ENCODE measurements around the gene BTN1A1.
"Not testable (repeated sequence)": the region's sequence is repeated elsewhere in the genome, so short reads cannot be mapped to it uniquely, and the experiment has no call there.

The BTN1A1 gene

GRCh38 chr6:26544473-26544872, 44.4 kb downstream of the BTN1A1 start:
- DNase-seq (ENCODE audit: low read depth), result no peak
- Histone ChIP-seq H3K36me3 (ENCODE audit: control insufficient read depth, insufficient read depth, low read length, severe bottlenecking) (peaks cover 32% of the 10 kb centered on the region), H3K27me3 (replicated peaks; ENCODE audit: control insufficient read depth, insufficient read depth, low read length) (no peaks in the 10 kb centered on the region), H3K9me3 (ENCODE audit: control insufficient read depth, low read length) (no peaks in the 10 kb centered on the region), H3K9ac (ENCODE audit: low read length) (no peak overlapping the region), H3K4me1 (ENCODE audit: control insufficient read depth, insufficient read depth, low read length) (no peaks in the 10 kb centered on the region), H3K4me3 (ENCODE audit: low read length) (no peak overlapping the region)

GRCh38 chr6:26545627-26546026, 45.5 kb downstream of the BTN1A1 start:
- Histone ChIP-seq H3K9me3 (ENCODE audit: control insufficient read depth, low read length) (no peaks in the 10 kb centered on the region), H3K4me1 (ENCODE audit: control insufficient read depth, insufficient read depth, low read length) (no peaks in the 10 kb centered on the region), H3K9ac (ENCODE audit: low read length) (no peak overlapping the region), H3K36me3 (ENCODE audit: control insufficient read depth, insufficient read depth, low read length, severe bottlenecking) (peaks cover 32% of the 10 kb centered on the region), H3K27me3 (replicated peaks; ENCODE audit: control insufficient read depth, insufficient read depth, low read length) (no peaks in the 10 kb centered on the region), H3K4me3 (ENCODE audit: low read length) (no peak overlapping the region)
- DNase-seq (ENCODE audit: low read depth), result no peak

GRCh38 chr6:26547363-26547762, 47.3 kb downstream of the BTN1A1 start:
- not testable (repeated sequence) for H3K9me3 ChIP-seq (ENCODE audit: control insufficient read depth, low read length); H3K4me1 ChIP-seq (ENCODE audit: control insufficient read depth, insufficient read depth, low read length); H3K27me3 ChIP-seq (replicated peaks; ENCODE audit: control insufficient read depth, insufficient read depth, low read length); DNase-seq (ENCODE audit: low read depth); H3K4me3 ChIP-seq (ENCODE audit: low read length); H3K9ac ChIP-seq (ENCODE audit: low read length)
- H3K36me3 ChIP-seq (ENCODE audit: control insufficient read depth, insufficient read depth, low read length, severe bottlenecking), result peaks cover 32% of the 10 kb centered on the region

DNA sequence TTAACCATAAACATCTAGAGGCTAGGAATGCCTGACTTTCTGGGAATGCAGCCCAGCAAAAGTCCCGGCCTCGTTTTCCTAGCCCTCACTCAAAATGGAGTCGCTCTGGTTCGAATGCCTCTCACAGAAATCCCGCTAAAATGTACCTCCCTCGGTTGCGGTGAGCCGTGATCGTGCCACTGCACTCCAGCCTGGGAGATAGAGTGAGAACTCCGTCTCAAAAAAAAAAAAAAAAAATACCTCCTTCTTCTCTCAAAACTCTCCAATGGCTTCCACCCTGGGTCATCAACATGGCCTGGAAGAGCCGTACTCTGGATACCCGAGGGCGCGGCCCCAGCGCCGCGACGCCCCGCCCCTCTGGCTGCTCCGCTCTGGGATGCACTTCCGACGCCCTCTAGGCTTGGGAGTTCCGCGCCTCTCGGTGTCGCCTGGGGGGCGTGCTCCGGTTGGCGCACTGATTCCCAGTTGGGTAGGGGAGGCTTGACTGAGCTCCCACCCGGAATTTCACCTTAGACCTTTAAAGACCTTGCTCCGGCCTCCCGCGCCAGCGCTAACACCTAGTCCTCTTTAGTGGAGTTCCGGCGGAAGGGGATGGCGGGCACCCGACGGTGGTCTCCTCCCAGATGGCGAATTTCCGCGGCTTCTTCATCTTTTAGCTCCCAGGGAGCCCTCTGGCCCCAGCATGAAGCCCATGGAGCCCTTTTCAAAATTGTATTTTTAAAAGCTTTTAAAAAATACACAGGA, 50.3 kb downstream of the BTN1A1 start:
- Histone ChIP-seq H3K27me3 (replicated peaks; ENCODE audit: control insufficient read depth, insufficient read depth, low read length) (no peaks in the 10 kb centered on the region), H3K9ac (ENCODE audit: low read length) (peak overlapping the region; percentile 65), H3K4me3 (ENCODE audit: low read length) (peak overlapping the region; percentile 86), H3K36me3 (ENCODE audit: control insufficient read depth, insufficient read depth, low read length, severe bottlenecking) (peaks cover 13% of the 10 kb centered on the region), H3K9me3 (ENCODE audit: control insufficient read depth, low read length) (no peaks in the 10 kb centered on the region), H3K4me1 (ENCODE audit: control insufficient read depth, insufficient read depth, low read length) (peaks cover 13% of the 10 kb centered on the region)
- peak; percentile 56 for DNase-seq (ENCODE audit: low read depth)

DNA sequence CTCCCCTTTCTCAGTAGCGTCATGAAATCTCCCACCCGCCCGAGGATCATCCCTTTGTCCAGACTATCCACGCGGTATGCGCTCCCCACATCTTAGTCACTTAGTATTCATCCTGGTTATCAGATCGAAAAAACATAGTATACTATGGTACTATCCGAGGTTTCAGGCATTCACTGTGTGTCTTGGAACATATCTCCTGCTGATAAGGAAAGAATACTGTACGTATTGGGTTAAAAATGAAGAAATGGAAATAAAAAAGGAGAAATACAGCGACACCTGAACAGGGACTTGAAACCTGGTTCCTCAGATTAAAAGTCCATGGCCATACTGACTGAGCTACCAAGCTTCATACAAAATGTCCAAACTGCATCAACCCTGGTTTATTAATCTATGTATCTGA, 52.1 kb downstream of the BTN1A1 start:
- Histone ChIP-seq H3K27me3 (replicated peaks; ENCODE audit: control insufficient read depth, insufficient read depth, low read length) (no peaks in the 10 kb centered on the region), H3K9me3 (ENCODE audit: control insufficient read depth, low read length) (no peaks in the 10 kb centered on the region), H3K36me3 (ENCODE audit: control insufficient read depth, insufficient read depth, low read length, severe bottlenecking) (no peaks in the 10 kb centered on the region), H3K4me3 (ENCODE audit: low read length) (no peak overlapping the region), H3K9ac (ENCODE audit: low read length) (no peak overlapping the region), H3K4me1 (ENCODE audit: control insufficient read depth, insufficient read depth, low read length) (peaks cover 16% of the 10 kb centered on the region)
- no peak for DNase-seq (ENCODE audit: low read depth)

DNA sequence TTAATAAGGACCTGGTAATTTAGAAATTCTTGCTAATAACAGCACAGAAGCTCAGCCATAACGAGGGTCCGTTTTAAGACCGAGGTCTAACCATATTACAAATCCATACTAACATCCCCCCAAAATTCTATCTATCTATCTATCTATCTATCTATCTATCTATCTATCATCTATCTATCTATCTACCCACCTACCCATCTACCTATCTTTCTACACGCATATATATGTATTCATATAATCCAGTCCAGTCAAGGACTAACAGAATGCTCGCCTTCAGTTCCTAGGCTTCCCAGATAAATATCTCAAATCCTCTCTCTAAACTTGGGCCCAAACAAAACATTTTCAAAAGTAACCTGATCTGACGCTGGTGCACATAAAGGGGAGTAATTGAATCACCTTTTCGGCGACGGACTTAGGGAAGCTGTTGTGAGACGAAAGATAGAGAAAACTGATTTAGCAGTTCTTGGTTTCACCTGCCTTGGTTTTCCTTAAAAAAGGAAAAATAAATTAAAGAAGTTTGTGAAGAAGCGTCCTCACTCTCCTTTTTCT, 52.6 kb downstream of the BTN1A1 start:
- H3K9ac ChIP-seq (ENCODE audit: low read length), result peak overlapping the region; percentile 77
- peak overlapping the region; percentile 83 for H3K4me3 ChIP-seq (ENCODE audit: low read length)
- peaks cover 16% of the 10 kb centered on the region for H3K4me1 ChIP-seq (ENCODE audit: control insufficient read depth, insufficient read depth, low read length)
- no peaks in the 10 kb centered on the region for H3K27me3 ChIP-seq (replicated peaks; ENCODE audit: control insufficient read depth, insufficient read depth, low read length)
- DNase-seq (ENCODE audit: low read depth), result peak; percentile 28
- H3K36me3 ChIP-seq (ENCODE audit: control insufficient read depth, insufficient read depth, low read length, severe bottlenecking), result no peaks in the 10 kb centered on the region
- no peaks in the 10 kb centered on the region for H3K9me3 ChIP-seq (ENCODE audit: control insufficient read depth, low read length)

- Histone ChIP-seq H3K9ac (ENCODE audit: low read length) (peak overlapping the region; percentile 77), H3K36me3 (ENCODE audit: control insufficient read depth, insufficient read depth, low read length, severe bottlenecking) (no peaks in the 10 kb centered on the region), H3K27me3 (replicated peaks; ENCODE audit: control insufficient read depth, insufficient read depth, low read length) (no peaks in the 10 kb centered on the region), H3K4me3 (ENCODE audit: low read length) (peak overlapping the region; percentile 83), H3K9me3 (ENCODE audit: control insufficient read depth, low read length) (no peaks in the 10 kb centered on the region), H3K4me1 (ENCODE audit: control insufficient read depth, insufficient read depth, low read length) (peaks cover 16% of the 10 kb centered on the region)
- DNase-seq (ENCODE audit: low read depth), result peak; percentile 83
These were observed 53.1 kb downstream of the BTN1A1 start for GRCh38 chr6:26553264-26553634.

GRCh38 chr6:26553635-26554446, 53.7 kb downstream of the BTN1A1 start:
- peak; percentile 90 for DNase-seq (ENCODE audit: low read depth)
- Histone ChIP-seq H3K4me3 (ENCODE audit: low read length) (peak overlapping the region; percentile 83), H3K9me3 (ENCODE audit: control insufficient read depth, low read length) (no peaks in the 10 kb centered on the region), H3K4me1 (ENCODE audit: control insufficient read depth, insufficient read depth, low read length) (peaks cover 16% of the 10 kb centered on the region), H3K27me3 (replicated peaks; ENCODE audit: control insufficient read depth, insufficient read depth, low read length) (no peaks in the 10 kb centered on the region), H3K36me3 (ENCODE audit: control insufficient read depth, insufficient read depth, low read length, severe bottlenecking) (no peaks in the 10 kb centered on the region), H3K9ac (ENCODE audit: low read length) (peak overlapping the region; percentile 77)

DNA sequence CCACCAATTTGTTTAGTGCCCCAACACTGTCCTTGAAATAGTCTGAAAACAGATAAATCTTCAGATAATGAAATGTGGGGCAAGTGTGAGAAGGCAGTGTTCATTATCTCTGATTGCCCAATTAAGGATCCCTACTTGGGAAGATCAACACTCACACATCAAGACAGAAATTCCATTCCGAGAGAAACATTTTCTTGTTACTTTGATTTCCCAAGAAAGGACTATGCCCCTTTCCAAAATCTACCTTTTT, 54.3 kb downstream of the BTN1A1 start:
- H3K4me1 ChIP-seq (ENCODE audit: control insufficient read depth, insufficient read depth, low read length), result peaks cover 16% of the 10 kb centered on the region
- peak overlapping the region; percentile 65 for H3K9ac ChIP-seq (ENCODE audit: low read length)
- H3K36me3 ChIP-seq (ENCODE audit: control insufficient read depth, insufficient read depth, low read length, severe bottlenecking), result no peaks in the 10 kb centered on the region
- no peak for DNase-seq (ENCODE audit: low read depth)
- no peaks in the 10 kb centered on the region for H3K9me3 ChIP-seq (ENCODE audit: control insufficient read depth, low read length)
- peak overlapping the region; percentile 82 for H3K4me3 ChIP-seq (ENCODE audit: low read length)
- H3K27me3 ChIP-seq (replicated peaks; ENCODE audit: control insufficient read depth, insufficient read depth, low read length), result no peaks in the 10 kb centered on the region

DNA sequence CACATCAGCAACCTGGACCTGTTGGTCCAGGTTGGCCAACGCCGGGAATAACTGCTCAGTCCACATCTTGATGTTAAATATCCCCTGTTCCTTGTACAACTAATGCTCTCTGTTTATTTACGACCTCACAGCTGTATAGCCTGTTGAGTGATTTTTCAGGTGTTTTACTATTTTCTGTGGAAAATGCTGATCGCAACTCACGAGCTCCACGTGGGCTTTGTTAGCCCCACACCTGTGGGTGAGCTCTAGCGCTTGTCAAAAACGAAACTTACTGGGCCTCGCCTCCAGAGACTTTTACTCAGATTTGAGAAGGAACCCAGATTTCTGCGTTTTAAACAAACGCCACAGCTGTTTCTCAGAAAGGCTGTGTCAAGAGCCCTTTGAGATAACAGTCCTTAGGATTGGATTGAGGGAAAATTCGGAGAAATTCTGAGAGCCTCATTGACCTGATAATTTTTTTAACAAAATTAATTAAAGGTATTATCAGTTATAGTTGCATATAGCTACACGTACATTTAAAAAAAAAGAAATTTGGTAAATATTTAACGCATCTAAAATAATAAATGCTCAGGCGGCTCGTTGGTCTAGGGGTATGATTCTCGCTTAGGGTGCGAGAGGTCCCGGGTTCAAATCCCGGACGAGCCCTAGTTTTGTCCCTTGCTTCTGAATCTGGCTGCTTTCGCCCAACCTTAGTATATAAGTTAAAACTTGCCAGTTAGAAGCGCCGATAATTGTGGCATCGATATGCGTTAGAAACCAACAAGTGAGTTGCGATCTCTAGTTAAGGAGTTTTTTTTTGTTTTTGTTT, 54.8 kb downstream of the BTN1A1 start:
- Histone ChIP-seq H3K4me1 (ENCODE audit: control insufficient read depth, insufficient read depth, low read length) (peaks cover 16% of the 10 kb centered on the region), H3K9ac (ENCODE audit: low read length) (peak overlapping the region; percentile 65), H3K9me3 (ENCODE audit: control insufficient read depth, low read length) (no peaks in the 10 kb centered on the region), H3K27me3 (replicated peaks; ENCODE audit: control insufficient read depth, insufficient read depth, low read length) (no peaks in the 10 kb centered on the region), H3K4me3 (ENCODE audit: low read length) (peak overlapping the region; percentile 82), H3K36me3 (ENCODE audit: control insufficient read depth, insufficient read depth, low read length, severe bottlenecking) (no peaks in the 10 kb centered on the region)
- DNase-seq (ENCODE audit: low read depth), result peak; percentile 75
